Measurements from ENCODE around the gene NPLOC4. TPM values are rescaled to one million over a fixed set of nuclear protein-coding genes. Genes with fewer than 3 reads are reported as not detected.

The NPLOC4 gene
- total and polyA plus RNA-seq, 9 of the 15 experiments (the other 6 are each of a cell fraction or from before 2014, with no cell fraction given): 1.5 to 116 (median 64.5) TPM

DNA sequence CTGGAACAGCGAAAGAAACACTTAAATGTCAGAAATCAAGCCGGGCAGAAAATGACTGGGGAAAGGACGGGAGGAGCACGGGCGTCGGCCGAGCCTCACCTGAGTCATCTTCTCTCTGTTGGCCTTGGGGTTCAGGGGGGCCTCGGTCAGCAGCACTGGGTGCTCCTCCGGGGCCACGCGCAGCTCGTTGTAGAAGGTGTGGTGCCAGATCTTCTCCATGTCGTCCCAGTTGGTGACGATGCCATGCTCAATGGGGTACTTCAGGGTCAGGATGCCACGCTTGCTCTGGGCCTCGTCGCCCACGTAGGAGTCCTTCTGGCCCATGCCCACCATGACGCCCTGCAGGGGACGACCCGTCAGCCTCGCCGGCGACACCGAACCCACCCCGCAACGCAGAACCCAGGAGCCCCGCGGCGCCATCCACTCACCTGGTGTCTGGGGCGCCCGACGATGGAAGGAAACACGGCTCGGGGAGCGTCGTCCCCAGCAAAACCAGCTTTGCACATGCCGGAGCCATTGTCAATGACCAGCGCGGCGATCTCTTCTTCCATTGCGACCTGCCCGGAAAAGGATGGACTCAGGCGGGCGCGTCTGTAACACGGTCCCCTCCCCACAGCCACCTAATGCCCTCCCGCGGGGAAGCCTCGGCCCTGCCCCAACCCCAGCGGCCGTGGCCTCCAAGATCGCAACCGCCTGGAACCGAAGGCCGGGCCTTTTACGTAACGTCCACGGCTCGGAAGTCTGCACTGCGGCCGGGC lies 124.9 kb downstream of the NPLOC4 start (continued):
- no peak for TF ChIP-seq RNF219 (CRISPR knock-in tag; IDR thresholded peaks at IDR 0.05)
- TF ChIP-seq SMARCB1 (IDR thresholded peaks at IDR 0.05; ENCODE audit: insufficient read length, low read depth): no peak
- TF ChIP-seq BMI1 (IDR thresholded peaks at IDR 0.05; ENCODE audit: low read length): no peak
- no peak for TF ChIP-seq ZNF354B (CRISPR knock-in tag; IDR thresholded peaks at IDR 0.05)
- no peak for TF ChIP-seq PURB (CRISPR knock-in tag; IDR thresholded peaks at IDR 0.05; ENCODE audit: low read depth)
- no peak for TF ChIP-seq CAMTA2 (CRISPR knock-in tag; conservative IDR thresholded peaks at IDR 0.05)
- TF ChIP-seq ZNF140 (CRISPR knock-in tag; IDR thresholded peaks at IDR 0.05): no peak
- TF ChIP-seq TRIM25 (IDR thresholded peaks at IDR 0.05; ENCODE audit: borderline replicate concordance): no peak
- peak; percentile 2 for TF ChIP-seq PCBP2 (IDR thresholded peaks at IDR 0.05; ENCODE audit: low read depth, low read length, poor library complexity, severe bottlenecking)
- no peak for TF ChIP-seq KLF16 (IDR thresholded peaks at IDR 0.05)
- TF ChIP-seq RFX1 (IDR thresholded peaks at IDR 0.05): no peak
- no peak for TF ChIP-seq ELK3 (CRISPR knock-in tag; IDR thresholded peaks at IDR 0.05)
- no peak for TF ChIP-seq ZEB2 (IDR thresholded peaks at IDR 0.05)
- TF ChIP-seq PATZ1 (CRISPR knock-in tag; IDR thresholded peaks at IDR 0.05; ENCODE audit: borderline replicate concordance): no peak
- TF ChIP-seq PHB (CRISPR knock-in tag; IDR thresholded peaks at IDR 0.05): 0 out of 2 replicates have a peak, but pooled peaks have one; percentile 63
- TF ChIP-seq ZKSCAN1 (IDR thresholded peaks at IDR 0.05; ENCODE audit: low read depth, low read length): no peak
- peak; percentile 50; the same call in 1 of the 2 replicates for TF ChIP-seq TOE1 (IDR thresholded peaks at IDR 0.05; ENCODE audit: borderline replicate concordance)
- 0 out of 2 replicates have a peak, but pooled peaks have one; percentile 4 for TF ChIP-seq TOE1 (CRISPR knock-in tag; IDR thresholded peaks at IDR 0.05; ENCODE audit: borderline replicate concordance, low read depth)
- no peak for TF ChIP-seq SMARCC2 (IDR thresholded peaks at IDR 0.05; ENCODE audit: low read depth)

Data from K562 (cell line).